ENCODE data around the gene POM121L2.
"Not testable (repeated sequence)": the region's sequence is repeated elsewhere in the genome, so short reads cannot be mapped to it uniquely, and the experiment has no call there.

POM121L2 gene

GRCh38 chr6:27275025-27275956 is 36.8 kb downstream of the POM121L2 start:
- Histone ChIP-seq H3K4me3 (ENCODE audit: control insufficient read depth in 1 of 7, extremely low read depth in 1 of 7, insufficient read depth in 4 of 7, low read depth in 2 of 7, low read length in 6 of 7) (no peak overlapping the region), H3K36me3 (ENCODE audit: control insufficient read depth in 4 of 4, insufficient read depth in 4 of 4, low read length in 3 of 4) (no peaks in the 10 kb centered on the region), H3K9me3 (ENCODE audit: control extremely low read depth in 1 of 5, control insufficient read depth in 4 of 5, insufficient read depth in 2 of 5, low read depth in 1 of 5, low read length in 4 of 5) (peaks cover 0 to 5% (median 3%) of the 10 kb centered on the region in 5 experiments), H3K27me3 (replicated peaks in 2 of 5; ENCODE audit: control insufficient read depth in 4 of 5, insufficient read depth in 5 of 5, low read length in 4 of 5) (peaks cover 24 to 83% (median 36%) of the 10 kb centered on the region in 5 experiments), H3K4me1 (ENCODE audit: control extremely low read depth in 1 of 4, control insufficient read depth in 4 of 4, insufficient read depth in 4 of 4, low read length in 3 of 4) (peaks cover 0 to 9% (median 6%) of the 10 kb centered on the region in 4 experiments), H3K27ac (ENCODE audit: insufficient read depth in 1 of 2, low read depth in 1 of 2, low read length in 2 of 2, poor library complexity in 1 of 2, severe bottlenecking in 2 of 2) (no peak overlapping the region)
- CTCF ChIA-PET, result interaction anchor here (1.0 kb wide), 1 partner anchor 38 kb away, joined by 3 read pairs; no protein-coding TSS in a partner anchor
- POLR2A ChIA-PET, result no interaction called here
- WGBS (ENCODE audit: insufficient coverage), result 18% methylated on average over 31 of the region's 36 CpGs
- no peak for DNase-seq

GRCh38 chr6:27273783-27274182 is 38.3 kb downstream of the POM121L2 start:
- H3K27ac ChIP-seq (ENCODE audit: insufficient read depth in 1 of 2, low read depth in 1 of 2, low read length in 2 of 2, poor library complexity in 1 of 2, severe bottlenecking in 2 of 2), result no peak overlapping the region
- H3K27me3 ChIP-seq (replicated peaks in 2 of 5; ENCODE audit: control insufficient read depth in 4 of 5, insufficient read depth in 5 of 5, low read length in 4 of 5), result peaks cover 16 to 82% (median 31%) of the 10 kb centered on the region in 5 experiments
- WGBS (ENCODE audit: insufficient coverage), result 61% methylated on average over 11 of the region's 11 CpGs
- peaks cover 0 to 3% (median 0%) of the 10 kb centered on the region in 5 experiments for H3K9me3 ChIP-seq (ENCODE audit: control extremely low read depth in 1 of 5, control insufficient read depth in 4 of 5, insufficient read depth in 2 of 5, low read depth in 1 of 5, low read length in 4 of 5)
- H3K4me3 ChIP-seq (ENCODE audit: control insufficient read depth in 1 of 7, extremely low read depth in 1 of 7, insufficient read depth in 4 of 7, low read depth in 2 of 7, low read length in 6 of 7), result no peak overlapping the region
- ChIA-PET POLR2A (no interaction called here), CTCF (interaction anchor here (0.7 to 1.4 kb wide), 3 partner anchors 61 to 499 kb away, joined by 3 read pairs; no protein-coding TSS in a partner anchor)
- H3K36me3 ChIP-seq (ENCODE audit: control insufficient read depth in 4 of 4, insufficient read depth in 4 of 4, low read length in 3 of 4), result no peaks in the 10 kb centered on the region
- no peak for DNase-seq
- no peaks in the 10 kb centered on the region for H3K4me1 ChIP-seq (ENCODE audit: control extremely low read depth in 1 of 4, control insufficient read depth in 4 of 4, insufficient read depth in 4 of 4, low read length in 3 of 4)

- Histone ChIP-seq H3K4me1 (ENCODE audit: control extremely low read depth in 1 of 4, control insufficient read depth in 4 of 4, insufficient read depth in 4 of 4, low read length in 3 of 4) (no peaks in the 10 kb centered on the region), H3K27ac (ENCODE audit: insufficient read depth in 1 of 2, low read depth in 1 of 2, low read length in 2 of 2, poor library complexity in 1 of 2, severe bottlenecking in 2 of 2) (no peak overlapping the region), H3K36me3 (ENCODE audit: control insufficient read depth in 4 of 4, insufficient read depth in 4 of 4, low read length in 3 of 4) (no peaks in the 10 kb centered on the region), H3K9me3 (ENCODE audit: control extremely low read depth in 1 of 5, control insufficient read depth in 4 of 5, insufficient read depth in 2 of 5, low read depth in 1 of 5, low read length in 4 of 5) (no peaks in the 10 kb centered on the region), H3K27me3 (replicated peaks in 2 of 5; ENCODE audit: control insufficient read depth in 4 of 5, insufficient read depth in 5 of 5, low read length in 4 of 5) (peaks cover 13 to 86% (median 26%) of the 10 kb centered on the region in 5 experiments), H3K4me3 (ENCODE audit: control insufficient read depth in 1 of 7, extremely low read depth in 1 of 7, insufficient read depth in 4 of 7, low read depth in 2 of 7, low read length in 6 of 7) (no peak overlapping the region)
- ChIA-PET POLR2A (no interaction called here), CTCF (no interaction called here)
- no peak for DNase-seq
- WGBS (ENCODE audit: insufficient coverage), result 84% methylated on average over 14 of the region's 14 CpGs
Measured at GRCh38 chr6:27268803-27269202, 43.3 kb downstream of the POM121L2 start.

GRCh38 chr6:27267857-27268434 is 44.1 kb downstream of the POM121L2 start:
- Histone ChIP-seq H3K36me3 (ENCODE audit: control insufficient read depth in 4 of 4, insufficient read depth in 4 of 4, low read length in 3 of 4) (no peaks in the 10 kb centered on the region), H3K9me3 (ENCODE audit: control extremely low read depth in 1 of 5, control insufficient read depth in 4 of 5, insufficient read depth in 2 of 5, low read depth in 1 of 5, low read length in 4 of 5) (no peaks in the 10 kb centered on the region), H3K27me3 (replicated peaks in 2 of 5; ENCODE audit: control insufficient read depth in 4 of 5, insufficient read depth in 5 of 5, low read length in 4 of 5) (peaks cover 14 to 86% (median 26%) of the 10 kb centered on the region in 5 experiments), H3K4me1 (ENCODE audit: control extremely low read depth in 1 of 4, control insufficient read depth in 4 of 4, insufficient read depth in 4 of 4, low read length in 3 of 4) (no peaks in the 10 kb centered on the region), H3K27ac (ENCODE audit: insufficient read depth in 1 of 2, low read depth in 1 of 2, low read length in 2 of 2, poor library complexity in 1 of 2, severe bottlenecking in 2 of 2) (no peak overlapping the region), H3K4me3 (ENCODE audit: control insufficient read depth in 1 of 7, extremely low read depth in 1 of 7, insufficient read depth in 4 of 7, low read depth in 2 of 7, low read length in 6 of 7) (no peak overlapping the region)
- 11% methylated on average over 20 of the region's 22 CpGs for WGBS (ENCODE audit: insufficient coverage)
- DNase-seq, result no peak
- ChIA-PET CTCF (no interaction called here), POLR2A (interaction anchor here (0.6 kb wide), 1 partner anchor 611 kb away, joined by 3 read pairs; no protein-coding TSS in a partner anchor)

GRCh38 chr6:27267003-27267402 is 45.1 kb downstream of the POM121L2 start:
- H3K36me3 ChIP-seq (ENCODE audit: control insufficient read depth in 4 of 4, insufficient read depth in 4 of 4, low read length in 3 of 4); DNase-seq; H3K27ac ChIP-seq (ENCODE audit: insufficient read depth in 1 of 2, low read depth in 1 of 2, low read length in 2 of 2, poor library complexity in 1 of 2, severe bottlenecking in 2 of 2); H3K4me1 ChIP-seq (ENCODE audit: control extremely low read depth in 1 of 4, control insufficient read depth in 4 of 4, insufficient read depth in 4 of 4, low read length in 3 of 4); CTCF ChIA-PET; H3K4me3 ChIP-seq (ENCODE audit: control insufficient read depth in 1 of 7, extremely low read depth in 1 of 7, insufficient read depth in 4 of 7, low read depth in 2 of 7, low read length in 6 of 7); H3K9me3 ChIP-seq (ENCODE audit: control extremely low read depth in 1 of 5, control insufficient read depth in 4 of 5, insufficient read depth in 2 of 5, low read depth in 1 of 5, low read length in 4 of 5); POLR2A ChIA-PET: not testable (repeated sequence)
- WGBS (ENCODE audit: insufficient coverage), result 88% methylated on average over 3 of the region's 3 CpGs
- peaks cover 17 to 89% (median 28%) of the 10 kb centered on the region in 5 experiments for H3K27me3 ChIP-seq (replicated peaks in 2 of 5; ENCODE audit: control insufficient read depth in 4 of 5, insufficient read depth in 5 of 5, low read length in 4 of 5)

GRCh38 chr6:27263886-27264285 is 48.2 kb downstream of the POM121L2 start:
- no peak for DNase-seq
- Histone ChIP-seq H3K4me3 (ENCODE audit: control insufficient read depth in 1 of 7, extremely low read depth in 1 of 7, insufficient read depth in 4 of 7, low read depth in 2 of 7, low read length in 6 of 7) (no peak overlapping the region), H3K27me3 (replicated peaks in 2 of 5; ENCODE audit: control insufficient read depth in 4 of 5, insufficient read depth in 5 of 5, low read length in 4 of 5) (peaks cover 11 to 99% (median 31%) of the 10 kb centered on the region in 5 experiments), H3K9me3 (ENCODE audit: control extremely low read depth in 1 of 5, control insufficient read depth in 4 of 5, insufficient read depth in 2 of 5, low read depth in 1 of 5, low read length in 4 of 5) (peaks cover 0 to 11% (median 2%) of the 10 kb centered on the region in 5 experiments), H3K36me3 (ENCODE audit: control insufficient read depth in 4 of 4, insufficient read depth in 4 of 4, low read length in 3 of 4) (no peaks in the 10 kb centered on the region), H3K27ac (ENCODE audit: insufficient read depth in 1 of 2, low read depth in 1 of 2, low read length in 2 of 2, poor library complexity in 1 of 2, severe bottlenecking in 2 of 2) (no peak overlapping the region), H3K4me1 (ENCODE audit: control extremely low read depth in 1 of 4, control insufficient read depth in 4 of 4, insufficient read depth in 4 of 4, low read length in 3 of 4) (no peaks in the 10 kb centered on the region)
- 66% methylated on average over 7 of the region's 8 CpGs for WGBS (ENCODE audit: insufficient coverage)
- ChIA-PET POLR2A (no interaction called here), CTCF (no interaction called here)

All from common myeloid progenitor, CD34-positive (primary cell).